Measurements from ENCODE around the gene PRDM11. TPM values are rescaled to one million over a fixed set of nuclear protein-coding genes. Genes with fewer than 3 reads are reported as not detected.

The PRDM11 gene
- total and polyA plus RNA-seq, 2 of the 4 experiments (the other 2 are of a cell fraction), result 2.2 to 2.7 TPM

GRCh38 chr11:45100339-45100738 lies 46.1 kb upstream of the PRDM11 start:
- dilution Hi-C loops (cut with HindIII; ENCODE audit: low sequenced_read_pairs, unreplicated experiment), result no loop called here
- ChIA-PET POLR2A (ENCODE audit: unreplicated experiment) (no interaction called here), CTCF (interaction anchor here (1.3 to 1.5 kb wide), 2 partner anchors 164 to 173 kb away, joined by 6 to 7 read pairs; no protein-coding TSS in a partner anchor)

More at GRCh38 chr11:45100339-45100738, 46.1 kb upstream of the PRDM11 start:
- peak; percentile 46 for DNase-seq
- peaks cover 31% of the 10 kb centered on the region for H3K27me3 ChIP-seq (ENCODE audit: control insufficient read depth, insufficient read depth, low read length)
- H3K9me3 ChIP-seq (ENCODE audit: control insufficient read depth, insufficient read depth, low read length), result no peaks in the 10 kb centered on the region
- H2BK120ac ChIP-seq (ENCODE audit: low read depth, low read length), result no peak overlapping the region
- H3K4me2 ChIP-seq (ENCODE audit: low read depth, low read length), result no peak overlapping the region
- no peak overlapping the region for H4K91ac ChIP-seq (ENCODE audit: insufficient read depth, low read depth, low read length)
- 0 out of 2 replicates have a peak, but pooled peaks have one; percentile 12 for ATAC-seq (ENCODE audit: low read depth)
- H3K4ac ChIP-seq (ENCODE audit: low read depth, low read length), result no peak overlapping the region
- no peak overlapping the region for H3K18ac ChIP-seq (ENCODE audit: low read depth, low read length)
- intact Hi-C loops (cut with micrococcal nuclease) (loop anchor here (5.0 to 10.0 kb wide), 2 partner anchors 478 to 546 kb away; no protein-coding TSS in a partner anchor), in situ Hi-C loops (cut with MboI; ENCODE audit: low sequenced_read_pairs) (no loop called here)
- H3K79me1 ChIP-seq (ENCODE audit: low read depth in 1 of 2, low read length in 2 of 2), result no peaks in the 10 kb centered on the region
- no peak overlapping the region for H2BK15ac ChIP-seq (ENCODE audit: low read depth, low read length)
- H4K8ac ChIP-seq (ENCODE audit: low read depth in 2 of 2, low read length in 2 of 2), result no peak overlapping the region
- H2AK5ac ChIP-seq (ENCODE audit: low read depth, low read length), result no peak overlapping the region
- H3K4me1 ChIP-seq (ENCODE audit: control insufficient read depth, insufficient read depth, low read length), result peaks cover 5% of the 10 kb centered on the region; the same call in 1 of the 2 replicates
- H2AFZ ChIP-seq (replicated peaks; ENCODE audit: low read length, poor library complexity), result no peak overlapping the region
- H2BK5ac ChIP-seq (ENCODE audit: low read depth, low read length, poor library complexity, severe bottlenecking), result no peak overlapping the region
- H2AK9ac ChIP-seq (replicated peaks; ENCODE audit: low read depth, low read length, poor library complexity), result no peak overlapping the region
- H3K9ac ChIP-seq (ENCODE audit: low read depth, low read length), result no peak overlapping the region
- H3K4me3 ChIP-seq (ENCODE audit: insufficient read depth, low read depth, low read length), result no peak overlapping the region
- WGBS, 2 experiments (ENCODE audit: extremely low coverage in 2 of 2, insufficient read length in 1 of 2), result 0% methylated on average over 1 of the region's 2 CpGs; no CpG with 5 or more reads in 1 of the 2 experiments
- no peak overlapping the region for H3K14ac ChIP-seq (replicated peaks; ENCODE audit: low read depth, low read length)
- no peak for TF ChIP-seq ELK1 (IDR thresholded peaks at IDR 0.05; ENCODE audit: borderline replicate concordance, low read depth, low read length)
- no peak for TF ChIP-seq SMC3 (IDR thresholded peaks at IDR 0.05; ENCODE audit: low read depth, low read length)
- TF ChIP-seq RCOR1 (IDR thresholded peaks at IDR 0.05; ENCODE audit: insufficient replicate concordance, low read length), result no peak
- no peak for TF ChIP-seq RAD21 (IDR thresholded peaks at IDR 0.05; ENCODE audit: low read length)
- TF ChIP-seq FOS (IDR thresholded peaks at IDR 0.05; ENCODE audit: low read depth, low read length), result no peak
- TF ChIP-seq USF2 (IDR thresholded peaks at IDR 0.05; ENCODE audit: low read depth, low read length), result no peak
- no peak for TF ChIP-seq RFX5 (IDR thresholded peaks at IDR 0.05; ENCODE audit: low read depth, low read length)
- no peak for TF ChIP-seq MAZ (IDR thresholded peaks at IDR 0.05; ENCODE audit: borderline replicate concordance, low read depth, low read length)
- TF ChIP-seq CHD1 (IDR thresholded peaks at IDR 0.05; ENCODE audit: low read depth, low read length), result no peak
- no peak for TF ChIP-seq MXI1 (IDR thresholded peaks at IDR 0.05; ENCODE audit: borderline replicate concordance, low read depth, low read length)
- TF ChIP-seq CTCF (conservative IDR thresholded peaks at IDR 0.05; ENCODE audit: low read depth, low read length), result no peak
- no peak for TF ChIP-seq MAFK (IDR thresholded peaks at IDR 0.05; ENCODE audit: low read depth, low read length)
- no peak overlapping the region for H4K5ac ChIP-seq (ENCODE audit: low read depth, low read length)
- H3K27ac ChIP-seq (ENCODE audit: insufficient read depth, low read length), result no peak overlapping the region
- H3K36me3 ChIP-seq (ENCODE audit: control insufficient read depth, insufficient read depth, low read length), result no peaks in the 10 kb centered on the region
- H3K9me1 ChIP-seq (ENCODE audit: insufficient read depth, low read length), result no peaks in the 10 kb centered on the region; the same call in 1 of the 2 replicates
- H3K23ac ChIP-seq (ENCODE audit: low read depth, low read length), result no peak overlapping the region
- H4K20me1 ChIP-seq (ENCODE audit: insufficient read depth, low read length), result peaks cover 4% of the 10 kb centered on the region; the same call in 1 of the 2 replicates
- BruUV-seq (replicated peaks), result no TSS peak
- no peak overlapping the region for H3K56ac ChIP-seq (ENCODE audit: extremely low read depth, insufficient read depth, low read length)
- no peak overlapping the region for H2BK20ac ChIP-seq (ENCODE audit: low read depth, low read length)
